K562 (cell line): ENCODE data around the gene KLHL22. TPM values are rescaled to one million over a fixed set of nuclear protein-coding genes. Genes with fewer than 3 reads are reported as not detected.
"Not testable (repeated sequence)": the region's sequence is repeated elsewhere in the genome, so short reads cannot be mapped to it uniquely, and the experiment has no call there.

Source experiments
- ATAC-seq: fragments of 200-7000 bp; cut with Tn5 transposase; 3 replicates; pipeline ENCODE4 v1.9.1; 2020; ENCODE audit warnings: moderate library complexity
- BruUV-seq: library from RNA; stranded (reverse); fragments of 400-500 nt; replicated peaks from 2 replicates; lab custom pipeline; 2021; lab: Mats Ljungman, UMichigan
- CTCF ChIA-PET: fragments of 300-600 bp; formaldehyde crosslinking; extraction: SDS; loops from one replicate; lab custom pipeline; 2021; ENCODE audit warnings: low intra/inter-chr PET ratio; lab: Yijun Ruan, JAX
- POLR2A ChIA-PET: fragments of 300-600, 350-650 bp; sonication (Branson Sonifier 250); formaldehyde crosslinking; extraction: SDS; loops from one replicate; lab custom pipeline; 2021; ENCODE audit warnings: antibody characterized with exemption, inconsistent platforms; lab: Yijun Ruan, JAX
- DNase-seq, 4 experiments: peaks; one replicate each; pipeline versions ENCODE4 v3.0.0 to v3.0.0-alpha.2; 2011 to 2018; ENCODE audit warnings: low spot score in 3 of 4, mixed read lengths in 3 of 4; ENCODE audit errors: extremely low read depth in 1 of 4
- FAIRE-seq: peaks from 2 replicates; lab custom pipeline; 2011; peaks lifted over from hg19 to GRCh38; lab: Jason Lieb, UNC
- H2AFZ ChIP-seq: 2 replicates; pipeline ENCODE4 v1.6.0; 2011; ENCODE audit warnings: low read depth, low read length, control low read depth, inconsistent platforms
- H3K27ac ChIP-seq: fragments of 200-600 bp; 3 replicates; pipeline ENCODE4 v1.8.0; 2011; ENCODE audit warnings: low read depth, mild to moderate bottlenecking, control low read depth, inconsistent platforms, low read length, moderate library complexity, mixed read lengths; ENCODE audit errors: extremely low read depth
- H3K27me3 ChIP-seq, 2 experiments: fragments of 300-600 bp in 1 of 2; 2 replicates in 1 of 2; 3 replicates in 1 of 2; pipeline versions ENCODE4 v1.6.0 to v1.8.0; 2011; ENCODE audit warnings: inconsistent platforms in 2 of 2, low read length in 2 of 2, mild to moderate bottlenecking in 1 of 2, mixed read lengths in 1 of 2, moderate library complexity in 1 of 2; ENCODE audit not compliant: control insufficient read depth in 2 of 2, insufficient read depth in 2 of 2
- H3K36me3 ChIP-seq: fragments of 300-600 bp; 3 replicates; pipeline ENCODE4 v1.8.0; 2011; ENCODE audit warnings: mild to moderate bottlenecking, low read length, inconsistent platforms; ENCODE audit not compliant: control insufficient read depth, insufficient read depth
- H3K4me1 ChIP-seq, 2 experiments: fragments of 200-600 bp in 1 of 2; replicated peaks in 1 of 2; 2 replicates in 1 of 2; 3 replicates in 1 of 2; pipeline versions ENCODE4 v1.5.1 to v1.8.0; 2011; ENCODE audit warnings: inconsistent platforms in 2 of 2, low read length in 2 of 2, mild to moderate bottlenecking in 1 of 2, mixed read lengths in 1 of 2, moderate library complexity in 1 of 2; ENCODE audit not compliant: control insufficient read depth in 2 of 2, insufficient read depth in 2 of 2
- H3K4me2 ChIP-seq: 2 replicates; pipeline ENCODE4 v1.6.1; 2011; ENCODE audit warnings: low read length, control low read depth, inconsistent platforms, mixed read lengths; ENCODE audit not compliant: insufficient read depth
- H3K4me3 ChIP-seq: fragments of 200-600 bp; sonication (generic), shearing (Covaris generic); 2 replicates; pipeline ENCODE4 v1.5.1; 2016; ENCODE audit warnings: control low read depth, inconsistent platforms
- H3K79me2 ChIP-seq: fragments of 200-600 bp; 3 replicates; pipeline ENCODE4 v1.8.0; 2011; ENCODE audit warnings: low read length, inconsistent platforms; ENCODE audit not compliant: control insufficient read depth, insufficient read depth
- H3K9ac ChIP-seq, 2 experiments: 2 replicates each; pipeline versions ENCODE4 v1.6.0 to v1.6.1; 2011; ENCODE audit warnings: low read depth in 2 of 2, low read length in 2 of 2, control low read depth in 1 of 2, inconsistent platforms in 1 of 2, mild to moderate bottlenecking in 1 of 2, mixed read lengths in 1 of 2; ENCODE audit not compliant: insufficient read depth in 1 of 2
- H3K9me1 ChIP-seq: one replicate; pipeline ENCODE4 v1.6.0; 2011; ENCODE audit warnings: inconsistent platforms, mild to moderate bottlenecking, low read length, moderate library complexity; ENCODE audit not compliant: control insufficient read depth, insufficient read depth
- H3K9me3 ChIP-seq: replicated peaks from 2 replicates; pipeline ENCODE4 v1.5.1; 2011; ENCODE audit warnings: low read depth, low read length, inconsistent platforms; ENCODE audit not compliant: control insufficient read depth, insufficient read depth
- H4K20me1 ChIP-seq: replicated peaks from 2 replicates; pipeline ENCODE4 v1.6.1; 2011; ENCODE audit warnings: low read length, inconsistent platforms, mixed read lengths; ENCODE audit not compliant: control insufficient read depth, insufficient read depth
- ATF1 ChIP-seq, 2 experiments: fragments of 450-650 bp in 1 of 2; IDR thresholded peaks; 2 replicates each; pipeline ENCODE4 v1.6.1; 2016; ENCODE audit warnings: missing compliant biosample characterization in 1 of 2, missing genetic modification characterization in 1 of 2
- CBX1 ChIP-seq: sonication (generic); IDR thresholded peaks from 2 replicates; pipeline ENCODE4 v1.6.1; 2016; ENCODE audit warnings: antibody characterized with exemption, low read depth, mild to moderate bottlenecking
- HOMEZ ChIP-seq: fragments of 250-450 bp; sonication (Bioruptor Pico); IDR thresholded peaks from 2 replicates; pipeline ENCODE4 v1.4.0; 2020; ENCODE audit warnings: mild to moderate bottlenecking, moderate library complexity
- JUN ChIP-seq, 2 experiments: sonication (generic) in 1 of 2; formaldehyde crosslinking in 1 of 2; IDR thresholded peaks; 2 replicates each; pipeline versions ENCODE4 v1.6.1 to v1.8.0; 2012 to 2022; ENCODE audit warnings: borderline replicate concordance in 2 of 2, mild to moderate bottlenecking in 2 of 2, improper control_type of control experiment in 1 of 2, low read depth in 1 of 2, low read length in 1 of 2, missing genetic modification reagents in 1 of 2
- JUNB ChIP-seq: fragments of 450-650 bp; formaldehyde crosslinking; conservative IDR thresholded peaks from 2 replicates; pipeline ENCODE4 v1.4.0; 2020; ENCODE audit warnings: mild to moderate bottlenecking
- LCOR ChIP-seq: sonication (generic); formaldehyde crosslinking; IDR thresholded peaks from 2 replicates; pipeline ENCODE4 v1.8.0; 2022; ENCODE audit warnings: mild to moderate bottlenecking, missing genetic modification reagents
- POLR2G ChIP-seq: fragments of 200-400 bp; formaldehyde crosslinking; IDR thresholded peaks from 2 replicates; pipeline ENCODE4 v1.6.1; 2017; ENCODE audit warnings: low read depth, mild to moderate bottlenecking, antibody characterized with exemption, low read length, moderate library complexity
- RBM14 ChIP-seq: fragments of 200-400 bp; formaldehyde crosslinking; IDR thresholded peaks from 2 replicates; pipeline ENCODE4 v1.6.1; 2018; ENCODE audit warnings: low read depth, mild to moderate bottlenecking, low read length, moderate library complexity, borderline replicate concordance; ENCODE audit not compliant: insufficient read depth
- THAP12 ChIP-seq: fragments of 250-450 bp; sonication (Bioruptor Pico); IDR thresholded peaks from 2 replicates; pipeline ENCODE4 v1.9.0; 2021; ENCODE audit warnings: mild to moderate bottlenecking, inconsistent platforms
- ZFX ChIP-seq: sonication (generic); formaldehyde crosslinking; IDR thresholded peaks from 2 replicates; pipeline ENCODE4 v1.8.0; 2022; ENCODE audit warnings: mild to moderate bottlenecking, missing genetic modification reagents, moderate library complexity
- ZNF511 ChIP-seq: sonication (generic); formaldehyde crosslinking; IDR thresholded peaks from 2 replicates; pipeline ENCODE4 v1.8.0; 2022; ENCODE audit warnings: mild to moderate bottlenecking, missing genetic modification reagents
- ZNF740 ChIP-seq, 3 experiments: fragments of 200-800 bp in 1 of 3; sonication (Bioruptor generic) in 1 of 3; sonication (generic) in 1 of 3; formaldehyde crosslinking in 1 of 3; IDR thresholded peaks; 2 replicates each; pipeline versions ENCODE4 v1.6.1 to v1.8.0; 2016 to 2022; ENCODE audit warnings: mild to moderate bottlenecking in 2 of 3, missing compliant biosample characterization in 2 of 3, missing genetic modification characterization in 2 of 3, missing genetic modification reagents in 1 of 3
- WGBS: fragments of 100-300 bp; shearing (Covaris generic); methylation state at CpG from one replicate; pipeline ENCODE4 v1.1.6; 2016; ENCODE audit warnings: low coverage, mixed read lengths; ENCODE audit not compliant: insufficient coverage; ENCODE audit errors: missing lambda C conversion rate; 5-methylcytosine and 5-hydroxymethylcytosine counted together
- in situ Hi-C: fragments of 300-500 bp; cut with MboI; formaldehyde crosslinking; loops from 4 replicates; pipeline ENCODE4 v1.15.0; 2018; ENCODE audit warnings: inconsistent platforms, mixed read lengths
- intact Hi-C: fragments of 100-400 bp; cut with micrococcal nuclease; formaldehyde crosslinking; loops from 2 replicates; pipeline ENCODE4 v1.14.2; 2022
- polyA plus RNA-seq, 8 experiments: library from polyadenylated mRNA; depleted of rRNA in 4 of 8; stranded (reverse) in 5 of 8; unstranded in 3 of 8; fragments of >200 nt; fragmentation: Nextera tagmentation in 2 of 8; fragmentation: Illumina TruSeq in 1 of 8; extraction: Ambion mirVana in 2 of 8; extraction: Trizol in 1 of 8; gene quantifications; 2 replicates each; pipeline versions ENCODE4 v1.2.1 to v1.2.3, GENCODE V29; 2011 to 2014; ENCODE audit warnings: inconsistent platforms in 1 of 8, missing spikeins in 1 of 8
- total RNA-seq, 7 experiments: library from RNA; depleted of rRNA in 6 of 7; stranded (reverse); fragments of >200 nt in 6 of 7; fragmentation: Illumina TruSeq in 2 of 7; extraction: Trizol in 2 of 7; gene quantifications; 2 replicates each; pipeline versions ENCODE4 v1.2.1 to v1.2.3, GENCODE V29; 2011 to 2021; ENCODE audit warnings: low replicate concordance in 1 of 7

The KLHL22 gene
- total and polyA plus RNA-seq, 9 of the 15 experiments (the other 6 are each of a cell fraction or from before 2014, with no cell fraction given): 1.3 to 25.6 (median 15.2) TPM

GRCh38 chr22:20483771-20484170, 11.8 kb downstream of the KLHL22 start (continued):
- TF ChIP-seq ZFX (CRISPR knock-in tag) (no peak), CBX1 (no peak), ATF1 (CRISPR knock-in tag; IDR thresholded peaks at IDR 0.05) (no peak), ATF1 (tag; IDR thresholded peaks at IDR 0.05) (no peak), ZNF740 (CRISPR knock-in tag; IDR thresholded peaks at IDR 0.05) (no peak), ZNF740 (tag; IDR thresholded peaks at IDR 0.05) (no peak), JUN (IDR thresholded peaks at IDR 0.05; ENCODE audit: borderline replicate concordance, low read depth, low read length) (no peak), JUN (CRISPR knock-in tag; IDR thresholded peaks at IDR 0.05; ENCODE audit: borderline replicate concordance) (no peak), RBM14 (no peak), POLR2G (peak; percentile 55), LCOR (CRISPR knock-in tag) (no peak)

GRCh38 chr22:20483143-20483506, 12.5 kb downstream of the KLHL22 start:
- H3K27ac ChIP-seq, H3K4me1 ChIP-seq, in situ Hi-C loops, H3K79me2 ChIP-seq, FAIRE-seq, H3K27me3 ChIP-seq, DNase-seq, H3K9me3 ChIP-seq, H3K36me3 ChIP-seq, H3K4me2 ChIP-seq, ATAC-seq, H4K20me1 ChIP-seq, H3K9me1 ChIP-seq, H2AFZ ChIP-seq, H3K4me3 ChIP-seq, BruUV-seq: not testable (repeated sequence)
- WGBS: 86% methylated on average over 7 of the region's 7 CpGs
- peak overlapping the region in 1 of 2 experiments; percentile 23; a peak in 1 of 4 replicates for H3K9ac ChIP-seq
- CTCF ChIA-PET: interaction anchor here (1.2 kb wide), 1 partner anchor 184 kb away, joined by 3 read pairs; no protein-coding TSS in a partner anchor
- intact Hi-C loops: loop anchor here (2.0 kb wide), 1 partner anchor 14 kb away; no protein-coding TSS in a partner anchor
- POLR2A ChIA-PET: interaction anchor here (0.8 to 9.2 kb wide), 14 partner anchors 10 to 76 kb away, joined by 3 to 74 read pairs (median 4); partner anchors contain the start of genes KLHL22 and MED15
- TF ChIP-seq HOMEZ (CRISPR knock-in tag) (0 out of 2 replicates have a peak, but pooled peaks have one; percentile 1), ZNF511 (CRISPR knock-in tag) (0 out of 2 replicates have a peak, but pooled peaks have one; percentile 63), JUNB (0 out of 2 replicates have a peak, but pooled peaks have one; percentile 5), THAP12 (CRISPR knock-in tag) (peak; percentile 52; the same call in 1 of the 2 replicates)
